Measurements from ENCODE around the gene RPS14.
"Not testable (repeated sequence)": the region's sequence is repeated elsewhere in the genome, so short reads cannot be mapped to it uniquely, and the experiment has no call there.

Gene RPS14

DNA sequence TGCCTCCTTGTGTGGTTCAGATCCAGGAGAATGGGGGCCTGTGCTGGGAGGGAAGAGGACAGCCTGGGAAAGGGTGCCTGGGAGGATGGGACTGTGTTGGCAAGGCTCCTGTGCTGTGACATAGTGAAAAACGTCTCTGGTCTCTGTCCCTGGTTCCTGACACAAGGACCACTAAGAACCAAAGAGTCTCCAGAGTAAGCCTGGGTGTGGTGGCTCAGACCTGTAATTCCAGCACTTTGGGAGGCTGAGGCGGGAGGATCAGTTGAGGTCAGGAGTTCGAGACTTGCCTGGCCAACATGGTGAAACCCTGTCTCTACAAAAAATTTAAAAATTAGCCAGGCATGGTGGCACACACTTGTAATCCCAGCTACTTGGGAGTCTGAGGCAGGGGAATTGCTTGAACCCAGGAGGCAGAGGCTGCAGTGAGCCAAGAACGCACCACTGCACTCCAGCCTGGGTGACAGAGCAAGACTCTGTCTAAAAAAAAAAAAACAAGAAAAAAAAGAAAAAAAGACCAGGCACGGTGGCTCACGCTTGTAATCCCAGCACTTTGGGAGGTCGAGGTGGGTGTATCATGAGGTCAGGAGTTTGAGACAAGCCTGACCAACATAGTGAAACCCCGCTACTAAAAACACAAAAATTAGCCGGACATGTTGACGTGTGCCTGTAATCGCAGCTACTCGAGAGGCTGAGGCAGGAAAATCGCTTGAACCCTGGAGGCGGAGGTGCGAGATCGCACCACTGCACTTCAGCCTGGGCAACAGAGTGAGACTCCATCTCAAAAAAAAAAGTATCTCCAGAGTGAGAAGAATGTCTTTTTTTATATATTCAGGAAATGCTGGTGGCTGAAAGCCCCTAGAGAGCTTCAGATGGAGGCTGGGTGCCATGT lies 35.4 kb downstream of the RPS14 start:
- H3K9me3 Mint-ChIP-seq, H3K27me3 Mint-ChIP-seq, ATAC-seq, DNase-seq, H3K4me3 Mint-ChIP-seq: not testable (repeated sequence)
- Mint-ChIP-seq H3K4me1 (peaks cover 42% of the 10 kb centered on the region), H3K27ac (peak overlapping the region; percentile 27 to 97)

DNA sequence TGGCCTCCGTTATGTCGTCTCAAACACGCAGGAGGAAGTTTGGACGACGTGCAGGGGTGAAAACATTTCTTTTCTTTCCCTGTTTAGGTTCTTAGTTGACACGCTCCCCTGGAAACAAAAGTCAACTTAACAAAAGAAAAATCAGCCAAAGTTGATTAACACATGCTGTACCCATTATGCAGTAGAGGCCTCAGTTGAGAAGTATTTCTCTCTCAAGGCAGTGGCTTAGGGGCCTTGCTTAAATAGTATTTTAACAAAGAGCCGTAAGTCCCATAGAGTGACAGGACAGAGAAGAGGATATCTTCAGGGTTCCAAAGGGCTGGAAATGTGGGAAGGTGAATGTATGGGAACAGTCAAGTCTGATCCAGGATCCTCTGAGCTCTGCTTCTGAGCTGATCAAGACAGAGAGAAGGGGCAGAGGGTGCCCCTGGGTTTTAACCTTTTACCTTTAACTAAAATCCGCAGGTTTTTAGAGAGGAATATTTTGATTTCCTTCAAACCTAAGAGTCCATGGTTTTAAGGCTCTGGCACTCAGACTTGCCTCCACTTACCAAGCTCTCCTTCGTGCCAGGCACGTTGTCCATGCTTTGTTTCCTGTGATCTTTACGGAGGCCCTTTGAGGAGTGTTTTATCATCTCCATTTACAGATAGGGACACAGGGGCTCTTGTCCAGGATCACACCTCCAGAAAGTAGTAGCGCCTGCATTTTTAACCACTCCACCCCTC lies 36.2 kb downstream of the RPS14 start:
- H3K9me3 Mint-ChIP-seq: no peaks in the 10 kb centered on the region
- DNase-seq (no peak), ATAC-seq (no peak)
- no peaks in the 10 kb centered on the region for H3K27me3 Mint-ChIP-seq
- H3K4me3 Mint-ChIP-seq: peak overlapping the region; percentile 97
- H3K4me1 Mint-ChIP-seq: peaks cover 46% of the 10 kb centered on the region
- H3K27ac Mint-ChIP-seq: peak overlapping the region; percentile 97 to 99

DNA sequence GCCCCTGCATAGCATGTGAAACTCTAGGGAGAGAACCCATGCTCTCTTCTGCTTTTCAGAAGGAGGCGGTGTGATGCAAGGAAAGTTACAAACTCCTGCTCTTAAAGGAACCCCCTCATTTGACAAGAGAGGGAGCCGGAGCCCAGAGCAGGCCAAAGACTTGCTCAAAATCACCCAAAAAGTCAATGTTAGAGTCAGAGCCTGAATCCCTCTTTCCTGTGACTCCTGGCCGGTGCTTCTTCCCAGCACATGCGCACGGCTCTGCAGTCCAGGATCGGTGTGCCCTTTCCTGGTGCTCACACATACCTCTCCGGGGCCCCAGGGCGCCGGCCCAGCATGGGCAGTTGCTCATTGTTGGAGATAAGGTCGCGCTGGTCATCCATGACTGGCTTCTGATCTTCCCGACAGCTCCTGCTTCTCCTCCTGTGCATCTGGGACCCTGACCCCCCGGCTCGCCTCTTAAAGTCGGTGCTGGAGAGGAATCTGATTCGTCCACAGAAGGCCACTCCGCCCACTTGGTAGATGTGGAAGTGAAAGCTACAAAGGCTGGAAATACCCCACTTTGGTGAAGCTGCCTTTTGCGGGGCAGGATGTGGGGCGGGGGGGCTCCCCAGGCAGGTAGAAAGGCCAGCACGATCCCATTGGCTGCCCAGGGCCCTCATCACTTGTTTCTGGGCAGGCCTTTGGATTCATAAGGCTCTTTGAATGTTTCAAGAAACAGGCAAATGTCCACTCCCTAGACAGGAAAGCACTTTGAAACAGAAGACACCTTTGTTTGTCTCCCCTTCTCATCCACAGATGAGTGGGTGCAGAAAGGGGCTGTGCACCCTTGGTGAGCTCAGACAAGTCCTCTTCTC lies 37.0 kb downstream of the RPS14 start, which contains the start of gene CD74:
CD74 (minus strand) TSS at position 592 of the 857 bp plus-strand sequence; CDS start at position 431, 161 bp downstream.
- ATAC-seq: peak; percentile 94
- DNase-seq: peak; percentile 88 to 95
- H3K27me3 Mint-ChIP-seq: no peaks in the 10 kb centered on the region
- H3K4me1 Mint-ChIP-seq: peaks cover 49% of the 10 kb centered on the region
- peak within 1 kb of the TSS; percentile 97 to 99 for H3K27ac Mint-ChIP-seq
- no peaks in the 10 kb centered on the region for H3K9me3 Mint-ChIP-seq
- peak within 1 kb of the TSS; percentile 97 for H3K4me3 Mint-ChIP-seq

DNA sequence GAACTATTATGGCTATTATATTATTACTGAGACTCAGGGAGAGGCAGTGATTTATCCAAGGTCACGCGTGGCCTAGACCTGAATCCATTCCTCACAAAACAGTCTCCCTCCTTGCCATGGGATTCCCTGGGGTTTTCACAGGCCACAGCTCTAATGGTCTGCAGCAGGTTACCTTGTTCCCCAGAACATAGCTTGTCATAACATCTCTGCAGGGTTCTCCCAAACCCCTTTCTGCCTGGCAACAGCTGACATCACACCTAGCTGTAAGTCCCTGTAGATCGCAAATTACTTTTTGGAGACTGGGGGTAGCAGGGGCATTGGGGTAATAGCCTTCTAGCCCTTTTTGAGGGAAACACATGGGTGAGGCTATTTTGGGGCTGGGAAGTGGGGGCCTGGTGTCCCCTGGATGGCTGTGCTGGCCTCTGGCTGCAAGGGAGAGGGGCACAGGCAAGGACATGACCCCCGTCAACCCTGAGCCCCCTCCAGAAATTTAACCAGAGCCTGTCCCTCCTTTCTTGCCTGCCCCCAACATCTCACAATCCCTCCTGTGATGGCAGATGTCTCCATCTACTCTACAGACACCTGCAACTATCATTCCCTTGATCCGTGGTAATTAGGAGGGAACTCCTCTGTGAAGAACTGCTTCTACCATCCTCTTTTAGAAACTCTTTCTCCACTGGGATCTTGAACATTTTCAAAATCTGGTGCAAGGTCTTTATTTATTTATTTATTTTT lies 38.1 kb downstream of the RPS14 start:
- H3K4me1 Mint-ChIP-seq: peaks cover 55% of the 10 kb centered on the region

DNA sequence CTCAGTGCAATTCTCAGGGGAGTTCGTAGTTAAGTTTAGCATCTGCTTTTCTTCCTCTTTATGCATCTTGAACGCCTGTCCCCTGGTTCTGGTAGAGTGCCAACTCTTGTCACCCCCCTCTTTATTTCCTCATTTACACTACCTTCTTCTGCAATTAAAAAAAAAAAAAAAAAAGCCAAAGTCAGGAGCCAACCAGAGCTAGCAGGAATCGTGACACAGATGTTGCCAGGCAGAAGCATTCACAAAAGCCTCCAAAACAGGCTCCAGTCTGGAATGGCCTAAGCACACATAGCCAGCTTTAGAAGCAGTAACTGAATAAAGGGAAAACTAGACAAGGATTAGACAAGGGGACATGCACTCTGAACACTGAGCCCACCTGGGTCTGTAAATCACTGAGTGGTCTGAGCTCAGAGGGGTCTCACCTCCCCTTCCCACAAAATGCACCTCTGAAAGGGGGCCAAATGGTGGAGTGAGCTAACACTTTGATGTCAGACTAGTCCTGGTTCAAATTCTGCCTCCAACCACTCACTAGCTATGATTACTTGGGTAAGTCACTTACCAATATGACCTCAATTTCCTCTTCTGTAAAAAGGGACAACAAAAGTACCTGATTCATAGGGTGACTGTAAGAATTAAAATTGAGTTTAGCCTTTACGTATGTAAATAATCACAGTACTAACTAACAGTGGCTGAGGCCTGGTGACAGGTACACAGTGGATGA lies 38.9 kb downstream of the RPS14 start:
- peak; percentile 24 for ATAC-seq
- Mint-ChIP-seq H3K4me3 (peak overlapping the region; percentile 97), H3K27ac (peak overlapping the region; percentile 55 to 81), H3K27me3 (no peaks in the 10 kb centered on the region), H3K9me3 (no peaks in the 10 kb centered on the region), H3K4me1 (peaks cover 61% of the 10 kb centered on the region)
- DNase-seq: peak; percentile 40 to 43

More for the DNA sequence above, 38.1 kb downstream of the RPS14 start:
- Mint-ChIP-seq H3K27ac (peak overlapping the region; percentile 97 to 99), H3K27me3 (no peaks in the 10 kb centered on the region), H3K4me3 (peak overlapping the region; percentile 97), H3K9me3 (no peaks in the 10 kb centered on the region)
- DNase-seq (peak; percentile 66 to 74), ATAC-seq (peak; percentile 50)

DNA sequence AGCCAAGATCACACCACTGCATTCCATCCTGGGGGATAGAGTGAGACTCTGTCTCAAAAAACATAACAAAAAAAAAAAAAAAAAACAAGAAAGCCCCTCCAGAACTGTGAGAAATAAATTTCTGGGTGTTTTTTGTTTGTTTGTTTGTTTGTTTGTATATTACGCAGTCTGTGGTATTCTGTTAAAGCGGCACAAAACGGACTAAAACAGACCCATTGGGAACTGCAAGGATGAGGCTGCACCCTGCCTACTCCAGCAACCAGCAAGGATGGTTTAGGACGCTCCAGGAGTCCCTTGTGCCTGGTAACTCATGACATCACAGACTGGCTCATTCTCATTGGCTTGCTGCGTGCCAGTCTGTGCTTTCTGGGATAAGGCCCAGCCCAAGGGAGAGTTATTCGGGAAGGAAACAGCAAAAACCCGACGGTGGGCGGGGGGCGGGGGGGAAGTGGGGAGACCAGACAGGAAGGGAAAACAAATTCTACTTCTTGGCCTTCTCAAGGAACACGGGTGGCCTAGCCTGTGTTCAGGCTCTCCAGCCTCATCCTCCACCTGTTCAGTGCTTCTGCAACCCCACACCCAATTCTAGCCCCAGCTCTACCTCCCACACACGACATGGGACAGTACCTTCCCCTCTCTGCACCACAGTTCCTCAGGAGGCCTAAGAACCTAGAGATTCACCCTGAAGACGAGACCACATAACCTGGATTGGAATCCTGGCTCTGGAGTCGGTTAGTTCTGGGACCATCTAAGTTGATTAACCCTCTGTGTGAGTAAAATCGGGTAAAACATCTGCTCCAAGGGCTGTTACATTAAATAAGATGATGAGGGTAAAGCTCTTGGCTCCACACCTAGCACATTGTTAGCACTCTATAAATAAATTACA lies 39.7 kb downstream of the RPS14 start:
- H3K4me3 Mint-ChIP-seq: peak overlapping the region; percentile 97
- H3K9me3 Mint-ChIP-seq: no peaks in the 10 kb centered on the region
- no peaks in the 10 kb centered on the region for H3K27me3 Mint-ChIP-seq
- peak overlapping the region in 1 of 2 donors; percentile 69 for H3K27ac Mint-ChIP-seq
- DNase-seq (peak; percentile 35 to 43), ATAC-seq (peak; percentile 25)
- peaks cover 61% of the 10 kb centered on the region for H3K4me1 Mint-ChIP-seq

DNA sequence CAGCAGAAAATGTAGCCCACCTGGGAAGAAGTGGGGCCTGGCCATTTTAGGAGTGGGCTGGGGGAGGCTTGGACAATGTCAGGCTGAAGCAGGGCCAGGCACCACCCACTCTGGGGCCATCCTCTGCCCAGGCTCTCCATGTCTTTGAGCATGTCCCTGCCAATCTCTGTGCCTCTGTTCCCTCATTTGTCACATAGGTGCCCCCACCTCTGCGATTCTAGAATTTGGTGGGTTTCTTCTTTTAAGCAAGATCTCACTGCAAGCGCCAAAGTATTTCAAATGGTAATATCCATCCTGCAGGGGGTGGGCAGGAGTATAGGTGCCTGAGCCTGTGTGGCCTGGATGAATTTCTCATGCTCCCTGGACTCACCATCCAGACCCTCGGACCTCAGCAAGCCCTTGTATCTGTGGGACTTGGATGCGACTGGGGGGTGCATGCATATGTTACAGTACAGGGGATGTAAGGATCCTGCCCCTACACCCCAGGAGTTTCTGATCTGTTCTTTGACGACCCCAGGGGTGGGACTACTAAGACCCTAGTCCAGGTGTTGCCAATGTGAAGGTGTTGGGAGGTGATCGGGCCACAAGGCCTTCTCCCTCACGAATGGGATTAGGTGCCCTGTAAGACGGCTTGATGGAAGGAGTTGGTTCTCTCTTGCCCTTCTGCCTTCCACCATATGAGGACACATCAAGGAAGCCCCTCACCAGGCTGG lies 41.2 kb downstream of the RPS14 start:
- H3K27ac Mint-ChIP-seq: no peak overlapping the region
- no peak for DNase-seq
- H3K9me3 Mint-ChIP-seq: no peaks in the 10 kb centered on the region
- H3K4me3 Mint-ChIP-seq: peak overlapping the region in 1 of 2 donors; percentile 29
- ATAC-seq: no peak
- peaks cover 55% of the 10 kb centered on the region for H3K4me1 Mint-ChIP-seq
- no peaks in the 10 kb centered on the region for H3K27me3 Mint-ChIP-seq

DNA sequence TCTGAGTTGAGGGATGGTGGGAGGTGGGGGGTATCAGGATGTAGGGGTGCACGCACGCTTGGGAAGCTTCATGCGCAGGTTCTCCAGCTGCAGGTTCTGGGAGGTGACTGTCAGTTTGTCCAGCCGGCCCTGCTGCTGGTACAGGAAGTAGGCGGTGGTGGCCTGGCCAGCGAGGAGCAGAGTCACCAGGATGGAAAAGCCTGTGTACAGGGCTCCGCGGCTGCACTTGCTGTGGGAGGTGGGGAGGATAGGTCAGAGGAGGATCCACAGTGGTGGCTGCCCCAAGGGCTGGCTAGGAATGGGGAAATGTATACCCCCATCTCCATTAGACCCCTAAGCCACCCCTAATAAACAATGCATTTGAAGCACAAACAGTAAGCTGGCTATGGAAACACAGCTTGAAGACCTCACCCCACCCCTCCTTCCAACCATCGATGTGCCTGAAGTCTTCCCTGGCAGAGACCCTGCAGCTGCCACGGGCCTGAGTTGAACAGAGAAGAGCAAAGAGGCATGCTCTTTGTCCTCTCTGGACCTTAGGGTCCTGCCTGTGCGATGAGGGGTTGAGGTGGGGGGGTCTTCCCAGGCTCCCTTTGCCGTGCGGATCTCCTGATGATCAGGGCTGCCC lies 42.3 kb downstream of the RPS14 start:
- no peak overlapping the region for H3K27ac Mint-ChIP-seq
- no peaks in the 10 kb centered on the region for H3K27me3 Mint-ChIP-seq
- DNase-seq (no peak), ATAC-seq (no peak)
- no peaks in the 10 kb centered on the region for H3K9me3 Mint-ChIP-seq
- H3K4me1 Mint-ChIP-seq: peaks cover 44% of the 10 kb centered on the region
- no peak overlapping the region for H3K4me3 Mint-ChIP-seq

DNA sequence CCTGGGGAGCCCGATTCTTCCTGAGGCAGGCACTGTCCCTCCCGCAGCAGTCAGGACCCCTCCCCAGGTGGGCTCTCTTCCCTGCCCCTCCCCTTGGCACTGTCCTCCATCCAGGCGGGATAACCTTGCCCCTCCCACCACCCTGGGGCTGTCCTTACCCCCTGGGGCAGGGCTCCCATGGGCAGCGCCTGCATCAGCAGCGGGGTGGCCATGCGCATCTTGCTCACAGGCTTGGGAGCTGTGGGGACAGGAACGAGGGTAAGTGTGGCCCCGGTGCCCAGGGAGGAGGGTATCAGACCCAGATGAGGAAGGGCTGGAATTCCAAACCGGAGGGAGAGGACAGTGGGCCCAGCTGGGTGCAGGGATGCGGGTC lies 42.8 kb downstream of the RPS14 start:
- DNase-seq (no peak), ATAC-seq (no peak)
- Mint-ChIP-seq H3K9me3 (no peaks in the 10 kb centered on the region), H3K27ac (no peak overlapping the region), H3K4me3 (no peak overlapping the region), H3K4me1 (peaks cover 43% of the 10 kb centered on the region), H3K27me3 (no peaks in the 10 kb centered on the region)

DNA sequence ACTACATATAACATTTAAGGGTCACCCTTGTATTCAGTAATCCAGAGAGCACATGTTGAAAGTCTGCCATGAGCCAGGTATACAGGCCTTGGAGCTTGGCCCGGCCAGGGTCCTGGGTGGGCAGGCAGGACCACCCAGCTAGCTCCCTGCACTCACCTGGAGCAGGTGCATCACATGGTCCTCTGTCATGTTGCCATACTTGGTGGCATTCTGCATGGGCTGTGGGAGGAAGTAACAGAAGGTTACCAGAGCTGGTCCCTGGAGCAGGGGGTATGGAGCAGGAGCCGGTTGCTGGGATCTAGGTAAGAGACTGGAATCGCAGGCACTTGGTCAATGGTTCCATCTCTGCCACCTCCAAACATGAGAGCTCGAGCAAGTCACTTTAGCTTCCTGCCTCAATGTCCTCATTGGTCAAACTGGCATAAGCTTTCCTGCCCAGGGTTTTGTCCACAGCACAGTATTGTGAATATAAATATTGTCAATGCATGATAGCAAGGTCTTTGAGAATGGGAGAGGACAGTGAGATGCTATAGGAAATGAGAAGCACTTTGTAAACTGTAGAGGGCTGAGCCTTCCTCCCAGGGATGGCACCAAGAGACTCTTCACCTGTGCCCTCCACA lies 43.3 kb downstream of the RPS14 start:
- no peak overlapping the region for H3K27ac Mint-ChIP-seq
- DNase-seq (no peak), ATAC-seq (no peak)
- H3K27me3 Mint-ChIP-seq: no peaks in the 10 kb centered on the region
- H3K4me3 Mint-ChIP-seq: no peak overlapping the region
- H3K4me1 Mint-ChIP-seq: peaks cover 38% of the 10 kb centered on the region
- H3K9me3 Mint-ChIP-seq: no peaks in the 10 kb centered on the region

DNA sequence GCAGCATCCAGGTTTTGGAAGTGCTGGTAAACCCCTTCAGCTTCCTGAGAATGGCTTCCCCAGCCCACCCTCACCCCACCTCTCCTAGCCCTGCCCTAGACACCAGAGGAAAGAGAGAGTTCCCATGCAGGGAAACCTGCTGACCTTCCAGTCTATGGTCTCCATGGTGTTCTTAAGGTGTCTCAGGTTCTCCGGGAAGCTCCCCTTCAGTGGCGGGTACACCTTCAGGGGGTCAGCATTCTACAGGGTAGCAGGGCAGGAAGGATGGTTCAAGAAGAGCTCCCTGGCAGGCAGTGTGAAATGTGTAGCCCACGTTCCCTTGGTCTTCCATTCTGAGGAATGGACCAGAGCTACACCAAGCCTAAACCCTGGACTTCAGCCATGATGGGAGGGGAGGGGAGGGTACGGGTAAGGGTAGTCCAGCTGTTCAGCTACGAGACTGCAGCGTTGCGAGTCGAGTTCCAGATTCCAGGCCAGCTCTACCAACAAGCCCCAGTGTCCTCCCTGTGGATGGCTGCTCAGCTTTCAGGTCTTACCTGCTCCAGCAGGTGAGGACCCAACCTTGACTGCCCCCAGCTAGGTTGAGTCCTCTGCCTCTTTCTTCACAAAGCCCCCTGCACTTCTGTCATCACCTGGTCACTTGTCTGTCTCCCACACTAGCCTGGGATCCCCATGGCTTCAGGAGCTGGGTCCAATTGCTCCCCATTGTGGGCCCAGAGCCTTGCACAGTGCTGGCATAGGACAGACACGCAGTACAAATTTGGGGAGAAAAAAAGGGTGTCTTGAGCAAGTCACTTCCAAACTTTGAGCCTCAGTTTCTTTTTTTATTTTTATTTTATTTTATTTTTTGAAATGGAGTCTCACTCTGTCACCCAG lies 44.4 kb downstream of the RPS14 start:
- Mint-ChIP-seq H3K4me1 (peaks cover 28% of the 10 kb centered on the region), H3K27me3 (no peaks in the 10 kb centered on the region), H3K27ac (peak overlapping the region in 1 of 2 donors; percentile 84), H3K9me3 (no peaks in the 10 kb centered on the region), H3K4me3 (no peak overlapping the region)
- DNase-seq (no peak), ATAC-seq (no peak)
